GM18502 (cell line): ENCODE measurements around the gene SLC38A8.
A peak's percentile ranks its signal among the peaks of the same experiment; 100 is the strongest.

Experiments
- ATAC-seq: cut with Tn5 transposase; IDR thresholded peaks from one replicate; pipeline ENCODE4 v1.9.1; 2021; ENCODE audit warnings: mild to moderate bottlenecking; ENCODE audit not compliant: unreplicated experiment, poor library complexity

SLC38A8 gene

DNA sequence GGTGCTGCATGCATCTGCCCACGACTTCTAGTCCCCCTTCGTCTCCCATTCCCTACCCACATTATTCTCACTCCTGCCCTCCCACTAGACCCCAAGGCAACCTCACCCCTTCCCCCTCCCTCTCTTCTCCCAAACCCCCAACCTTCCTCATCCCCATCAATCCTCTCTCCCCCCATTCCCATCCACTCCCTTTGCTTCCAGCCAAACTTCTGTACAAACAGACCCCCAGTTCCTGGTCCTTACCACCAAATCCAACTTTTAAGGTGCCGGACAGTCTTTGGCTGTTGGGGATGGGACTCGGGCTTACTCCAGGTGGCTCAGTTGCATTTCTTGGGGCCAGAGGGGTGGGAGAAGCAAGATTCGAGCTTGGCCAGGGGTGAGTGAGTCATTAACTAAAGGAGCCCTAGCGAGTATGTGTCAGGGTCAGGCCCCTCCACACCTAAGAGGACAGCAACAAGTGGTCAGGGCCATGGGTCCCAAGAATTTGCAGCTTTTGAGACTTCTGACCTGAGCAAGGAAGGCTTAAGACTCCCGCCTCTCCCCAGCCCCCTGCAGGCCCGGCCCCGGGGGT is at the start of gene SLC38A8:
Gene SLC38A8, minus strand, starts transcription at position 488 of the 571 bp plus-strand sequence. CDS start 638 bp downstream, outside the sequence.
- ATAC-seq, result no peak

DNA sequence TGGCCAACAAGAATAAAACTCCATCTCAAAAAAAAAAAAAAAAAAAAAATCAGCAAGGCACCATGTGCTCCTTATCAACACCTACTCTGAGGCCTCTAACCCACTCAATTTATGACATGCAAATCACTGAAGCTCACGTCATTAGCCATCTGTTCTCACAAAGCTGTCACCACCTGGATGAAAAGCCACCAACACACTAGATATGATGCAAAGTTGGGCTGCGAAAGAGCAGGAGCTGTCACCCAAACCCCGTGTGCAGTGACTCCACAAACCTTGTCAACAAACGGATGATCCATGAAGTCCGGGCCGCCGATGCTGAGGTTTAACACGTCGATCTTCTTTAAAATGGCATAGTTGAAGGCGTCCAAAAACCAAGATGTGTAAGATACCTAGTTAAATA is 48.9 kb upstream of the SLC38A8 start:
- no peak for ATAC-seq

DNA sequence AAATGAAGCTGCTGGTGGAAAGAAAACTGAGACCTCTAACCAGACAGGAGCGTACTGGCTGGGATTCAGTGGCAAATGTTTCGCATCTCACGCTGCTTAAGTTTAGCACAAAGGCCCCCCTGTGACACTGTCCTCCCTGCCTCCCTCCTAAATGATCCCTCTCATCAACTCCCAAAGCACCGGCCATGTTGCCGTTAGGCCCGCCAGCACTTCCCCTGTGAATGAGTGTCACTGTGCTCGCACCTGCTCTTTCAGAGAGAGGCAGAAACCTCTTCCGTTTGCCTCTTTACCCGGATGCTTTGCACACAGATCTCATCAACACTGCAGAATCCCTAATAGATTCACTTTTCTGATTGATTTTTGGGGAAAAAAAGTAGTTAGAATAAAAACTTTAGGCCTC is 47.6 kb upstream of the SLC38A8 start:
- ATAC-seq, result no peak

DNA sequence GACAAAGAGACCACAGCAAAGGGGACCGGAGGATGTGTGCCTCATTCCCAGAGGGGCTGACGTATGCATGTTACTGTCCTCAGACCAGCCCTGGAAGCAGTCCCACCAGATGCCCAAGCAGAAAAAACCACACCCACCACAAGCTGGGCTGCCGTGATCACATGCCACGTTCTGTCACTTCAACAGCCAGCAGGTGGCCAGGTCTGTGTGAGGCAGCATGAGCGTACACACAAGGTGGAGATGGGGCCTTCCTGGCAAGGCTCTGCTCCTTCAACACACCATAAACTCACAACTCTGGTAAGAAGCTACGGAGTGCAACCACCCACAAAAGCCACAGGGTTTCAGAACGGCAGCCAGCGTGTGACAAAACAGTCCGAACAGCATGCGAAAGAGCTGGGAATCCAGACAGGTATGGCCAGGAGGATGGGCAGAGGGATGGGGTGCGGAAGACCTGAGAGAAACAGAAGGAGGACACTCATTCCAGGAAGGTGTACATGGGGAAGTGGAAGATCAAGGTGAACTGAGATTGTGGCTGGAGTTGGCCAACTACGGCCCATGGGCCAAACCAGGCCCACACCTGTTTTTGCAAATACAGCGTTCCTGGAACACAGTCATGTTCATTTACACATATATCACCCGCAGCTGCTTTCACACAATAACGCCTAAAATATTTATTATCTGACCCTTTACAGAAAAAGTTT is 46.2 kb upstream of the SLC38A8 start:
- ATAC-seq, result peak; percentile 87

- ATAC-seq, result no peak
Observed at GRCh38 chr16:84087466-84088151, 45.0 kb upstream of the SLC38A8 start.

- no peak for ATAC-seq
Observed at GRCh38 chr16:84087001-84087400, 44.4 kb upstream of the SLC38A8 start.

DNA sequence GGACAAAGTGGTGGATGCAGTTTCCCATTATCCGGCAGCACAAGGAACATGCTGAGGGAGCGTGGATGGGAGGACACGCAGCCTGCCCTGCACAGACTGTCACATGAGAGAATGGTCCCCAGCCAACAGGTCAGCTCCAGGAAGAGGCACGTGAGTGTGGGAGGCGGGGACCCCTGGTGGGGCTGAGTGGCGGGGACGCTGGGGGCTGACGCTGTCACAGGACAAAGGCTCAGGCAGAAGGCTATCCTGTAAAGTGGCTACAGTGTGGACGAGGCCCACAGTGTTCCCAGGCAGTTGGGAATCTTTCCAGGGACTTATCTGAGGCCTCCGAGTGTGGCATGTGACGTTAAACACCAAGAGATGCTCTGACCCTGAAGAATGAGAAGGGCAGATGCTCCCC is 43.7 kb upstream of the SLC38A8 start:
- ATAC-seq, result no peak

DNA sequence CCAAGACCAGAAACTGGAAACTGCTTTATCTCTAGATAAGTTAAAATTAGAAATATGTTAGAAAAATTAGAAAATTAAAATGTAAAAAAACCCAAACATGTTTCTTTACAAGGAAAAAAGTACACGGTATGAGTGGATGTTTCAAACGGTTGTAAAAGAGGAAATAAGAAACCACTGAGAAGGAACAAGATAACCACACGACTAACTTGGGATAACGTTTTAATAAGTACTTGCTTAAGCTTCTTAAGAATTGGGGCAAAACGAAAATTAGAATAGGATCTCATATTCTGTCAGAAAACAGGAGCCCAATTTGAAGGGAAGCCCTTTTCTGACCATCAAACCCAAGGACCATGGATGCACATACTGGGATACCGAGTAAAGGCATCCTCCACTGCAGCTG is 43.2 kb upstream of the SLC38A8 start:
- ATAC-seq, result no peak

DNA sequence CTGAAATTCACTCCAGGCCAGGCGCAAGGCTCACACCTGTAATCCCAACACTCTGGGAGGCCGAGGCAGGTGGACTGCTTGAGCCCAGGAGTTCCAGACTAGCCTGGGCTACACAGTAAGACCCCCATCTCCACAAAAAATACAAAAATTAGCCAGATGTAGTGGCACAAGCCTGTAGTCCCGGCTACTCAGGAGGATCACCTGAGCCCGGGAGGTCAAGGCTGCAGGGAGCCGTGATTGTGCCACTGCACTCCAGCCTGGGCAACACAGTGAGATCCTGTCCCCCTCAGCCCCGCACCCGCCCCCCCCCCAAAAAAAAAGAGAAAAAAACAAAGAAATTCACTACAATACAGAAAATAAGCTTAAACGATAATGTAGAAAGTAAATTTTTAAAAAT is 42.7 kb upstream of the SLC38A8 start:
- ATAC-seq, result no peak

DNA sequence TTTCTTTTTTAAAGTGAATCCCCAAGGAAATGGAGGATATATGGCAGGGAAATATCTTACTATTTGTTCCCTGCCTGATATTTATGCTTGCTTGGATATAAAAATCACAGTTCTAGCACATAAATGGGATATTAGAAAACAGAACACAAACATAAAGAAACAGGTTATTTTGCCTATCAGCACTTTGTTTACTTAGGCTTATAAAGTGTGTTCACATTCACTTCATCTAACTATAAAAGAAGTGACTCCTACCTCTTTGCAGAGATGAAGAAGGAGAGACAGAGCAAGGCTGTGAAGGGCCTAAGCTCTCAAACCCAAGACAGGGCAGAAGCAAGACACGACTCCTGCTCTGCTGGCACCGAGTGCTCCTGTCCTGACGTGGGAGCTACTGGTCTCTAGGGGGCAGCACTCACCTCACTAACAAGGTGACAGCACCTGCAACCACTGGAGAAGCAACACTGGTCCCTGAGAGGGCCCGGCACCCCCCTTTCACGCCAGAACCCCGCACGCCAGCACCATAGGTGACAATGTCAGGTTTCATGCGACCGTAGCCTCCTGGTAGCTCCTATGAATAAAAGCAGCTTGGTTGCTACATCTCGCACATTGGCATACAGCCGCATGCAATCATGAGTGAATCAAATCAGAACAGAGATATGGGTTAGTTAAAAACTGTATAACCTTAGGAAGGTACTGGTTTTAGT is 42.1 kb upstream of the SLC38A8 start:
- ATAC-seq, result peak; percentile 54

GRCh38 chr16:84082835-84083569 is 40.4 kb upstream of the SLC38A8 start:
- no peak for ATAC-seq

DNA sequence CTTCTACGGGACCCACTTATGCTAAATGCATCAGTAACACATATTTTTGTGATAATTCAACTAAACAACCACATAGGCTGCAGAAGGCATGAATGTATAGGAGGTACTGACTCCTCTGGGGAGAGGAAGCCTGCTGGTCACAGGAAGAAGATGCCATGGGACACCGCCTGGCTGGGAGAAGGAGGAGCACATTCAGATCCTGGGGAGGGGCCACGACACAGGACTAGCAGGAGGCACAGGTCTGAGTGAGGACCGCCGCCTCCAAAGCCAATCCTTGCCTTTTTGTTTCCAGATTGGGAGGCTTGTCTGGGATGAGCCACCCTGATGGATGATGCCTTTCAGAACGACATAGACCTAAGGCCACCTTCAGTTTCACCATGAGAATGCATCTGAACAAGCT is 39.5 kb upstream of the SLC38A8 start:
- ATAC-seq, result no peak

GRCh38 chr16:84081446-84081989 is 38.9 kb upstream of the SLC38A8 start:
- no peak for ATAC-seq

DNA sequence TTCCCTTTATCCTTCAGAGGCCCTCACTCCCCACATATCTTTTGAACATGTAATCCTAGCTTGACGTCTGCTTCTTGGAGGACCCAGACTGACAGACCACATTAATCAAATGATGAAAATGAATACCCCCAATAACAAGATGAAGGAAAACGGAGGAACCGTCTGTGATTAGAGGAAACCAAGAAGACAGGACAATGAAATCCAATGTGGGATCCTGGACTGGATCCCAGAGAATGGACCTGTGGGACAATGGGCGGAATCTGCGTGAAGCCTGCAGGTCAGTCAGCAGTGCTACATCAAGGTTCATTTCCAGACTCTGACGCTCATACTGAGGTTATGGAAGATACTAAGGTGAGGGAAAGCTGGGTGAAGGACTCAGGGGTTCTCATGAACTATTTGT is 38.2 kb upstream of the SLC38A8 start:
- no peak for ATAC-seq

GRCh38 chr16:84080378-84080777 is 37.8 kb upstream of the SLC38A8 start:
- no peak for ATAC-seq

- no peak for ATAC-seq
Observed at GRCh38 chr16:84079664-84080063, 37.1 kb upstream of the SLC38A8 start.

DNA sequence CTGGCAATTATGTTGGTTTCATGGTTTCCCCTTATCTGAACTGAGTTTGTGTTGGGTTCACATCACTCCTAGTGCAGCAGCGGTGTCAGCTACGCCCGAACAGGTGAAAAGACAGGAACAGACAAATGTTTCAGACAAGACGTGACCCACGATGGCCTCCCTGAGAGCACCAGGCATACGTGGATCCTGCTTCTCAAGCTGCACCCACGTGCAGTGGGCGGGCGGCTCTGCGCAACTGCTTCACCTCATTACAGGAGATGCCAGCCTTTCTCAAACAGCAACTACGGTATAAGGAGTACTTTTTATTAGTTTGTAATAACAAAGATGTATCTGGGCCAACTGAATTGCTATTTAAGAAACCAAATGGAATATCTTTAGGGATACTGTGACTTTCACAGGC is 32.8 kb upstream of the SLC38A8 start:
- ATAC-seq, result no peak

DNA sequence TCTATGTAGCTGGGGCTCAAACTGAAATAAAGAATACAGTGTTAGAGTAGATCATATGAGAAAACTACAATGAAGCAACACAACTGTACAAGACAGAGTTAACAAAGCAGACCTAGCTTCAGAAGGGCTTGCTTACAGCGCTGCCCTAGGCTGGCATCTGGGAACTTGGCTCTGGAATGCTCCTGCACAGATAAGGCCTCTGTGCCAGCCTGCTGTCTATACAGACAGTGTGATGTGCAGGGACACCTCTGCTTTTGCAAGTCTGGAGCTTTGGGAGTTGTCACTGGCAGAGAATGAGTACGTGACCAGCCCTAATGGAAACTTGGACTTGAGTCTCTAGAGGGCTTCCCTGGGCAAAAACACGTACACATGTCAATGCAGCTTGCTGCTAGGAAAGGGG is 32.1 kb upstream of the SLC38A8 start:
- ATAC-seq, result no peak

- no peak for ATAC-seq
Observed at GRCh38 chr16:84072014-84072413, 29.4 kb upstream of the SLC38A8 start.

GRCh38 chr16:84071121-84071520 is 28.5 kb upstream of the SLC38A8 start:
- no peak for ATAC-seq
